Stimulated activated naive CD8-positive, alpha-beta T cell treated with anti-CD3 and anti-CD28 coated beads, Interleukin-15, Interleukin-2, amounts not matched to agents 100 ng/mL and 50 ng/mL, for 24 hours (primary cell): ENCODE measurements around the gene PLCG2.

Experiments
- H3K27ac Mint-ChIP-seq: one replicate; pipeline ENCODE4 v1.8.0; 2021; ENCODE audit warnings: mild to moderate bottlenecking, mixed read lengths
- H3K27me3 Mint-ChIP-seq: one replicate; pipeline ENCODE4 v1.8.0; 2021; ENCODE audit warnings: mixed read lengths
- H3K36me3 Mint-ChIP-seq: one replicate; pipeline ENCODE4 v1.8.0; 2021; ENCODE audit warnings: low read depth, mixed read lengths
- H3K4me1 Mint-ChIP-seq: one replicate; pipeline ENCODE4 v1.8.0; 2021; ENCODE audit warnings: low read depth, mixed read lengths
- H3K4me3 Mint-ChIP-seq: one replicate; pipeline ENCODE4 v1.8.0; 2021; ENCODE audit warnings: mild to moderate bottlenecking, mixed read lengths
- H3K9me3 Mint-ChIP-seq: one replicate; pipeline ENCODE4 v1.8.0; 2021; ENCODE audit warnings: mixed read lengths

Gene PLCG2

DNA sequence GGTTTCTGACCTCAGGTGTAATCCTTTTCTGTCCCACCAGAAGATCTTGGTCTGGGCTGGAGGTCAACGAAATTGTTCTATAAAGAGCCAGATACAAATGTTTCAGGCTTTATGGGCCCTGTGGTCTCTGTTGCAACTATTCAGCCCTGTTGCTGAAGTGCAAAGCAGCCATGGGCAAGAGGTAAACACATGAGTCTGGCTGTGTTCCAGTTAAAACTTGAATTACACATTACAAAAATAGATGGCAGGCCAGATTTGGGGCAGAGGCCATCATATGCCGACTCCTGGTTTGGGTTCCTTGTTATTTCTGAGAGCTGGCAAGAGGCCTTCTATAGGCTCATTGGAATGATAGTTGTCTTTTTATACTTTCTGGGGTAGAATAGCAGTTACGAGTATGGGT, 117.8 kb downstream of the PLCG2 start:
- Mint-ChIP-seq H3K9me3 (no peaks in the 10 kb centered on the region), H3K27ac (no peak overlapping the region), H3K4me3 (no peak overlapping the region), H3K4me1 (no peaks in the 10 kb centered on the region), H3K36me3 (peaks cover 8% of the 10 kb centered on the region), H3K27me3 (no peaks in the 10 kb centered on the region)

GRCh38 chr16:81899601-81900000, 120.5 kb downstream of the PLCG2 start:
- H3K9me3 Mint-ChIP-seq, result no peaks in the 10 kb centered on the region
- H3K27me3 Mint-ChIP-seq, result no peaks in the 10 kb centered on the region
- no peaks in the 10 kb centered on the region for H3K4me1 Mint-ChIP-seq
- H3K4me3 Mint-ChIP-seq, result no peak overlapping the region
- no peak overlapping the region for H3K27ac Mint-ChIP-seq
- H3K36me3 Mint-ChIP-seq, result peaks cover 15% of the 10 kb centered on the region

DNA sequence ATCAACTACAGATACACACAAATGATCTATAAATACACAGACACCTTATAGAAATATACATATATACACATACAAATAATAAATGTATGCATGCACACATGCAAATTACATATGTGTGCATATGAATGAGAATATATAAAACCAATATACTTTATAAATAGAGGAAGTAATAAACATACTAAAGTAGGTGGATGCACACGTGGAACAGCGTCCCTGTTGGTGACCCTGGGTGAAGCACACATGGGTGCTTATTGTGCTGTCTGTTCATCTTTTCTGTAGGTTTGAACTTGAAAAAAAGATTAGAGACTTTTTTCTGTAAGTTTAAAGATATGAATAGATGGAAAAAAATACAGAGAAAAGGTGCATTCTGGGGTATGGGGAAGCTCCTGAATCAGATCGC, 120.9 kb downstream of the PLCG2 start:
- no peaks in the 10 kb centered on the region for H3K4me1 Mint-ChIP-seq
- no peak overlapping the region for H3K4me3 Mint-ChIP-seq
- H3K27ac Mint-ChIP-seq, result no peak overlapping the region
- peaks cover 12% of the 10 kb centered on the region for H3K36me3 Mint-ChIP-seq
- no peaks in the 10 kb centered on the region for H3K9me3 Mint-ChIP-seq
- no peaks in the 10 kb centered on the region for H3K27me3 Mint-ChIP-seq

DNA sequence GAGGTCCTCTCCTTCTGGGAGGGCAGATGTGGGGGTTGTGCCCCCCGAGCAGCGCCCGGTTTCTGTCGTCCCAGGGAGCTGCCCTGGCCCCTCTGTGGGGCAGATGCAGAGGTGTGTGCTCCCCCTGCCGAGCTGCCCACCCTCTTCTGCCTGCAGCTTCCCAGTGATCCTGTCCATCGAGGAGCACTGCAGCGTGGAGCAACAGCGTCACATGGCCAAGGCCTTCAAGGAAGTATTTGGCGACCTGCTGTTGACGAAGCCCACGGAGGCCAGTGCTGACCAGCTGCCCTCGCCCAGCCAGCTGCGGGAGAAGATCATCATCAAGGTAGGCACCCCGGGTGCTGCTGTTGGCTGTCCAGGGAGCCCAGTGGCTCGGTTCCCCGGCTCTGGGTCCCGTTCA, 121.4 kb downstream of the PLCG2 start:
- Mint-ChIP-seq H3K27ac (no peak overlapping the region), H3K4me1 (no peaks in the 10 kb centered on the region), H3K36me3 (peaks cover 10% of the 10 kb centered on the region), H3K4me3 (no peak overlapping the region), H3K27me3 (no peaks in the 10 kb centered on the region), H3K9me3 (no peaks in the 10 kb centered on the region)

DNA sequence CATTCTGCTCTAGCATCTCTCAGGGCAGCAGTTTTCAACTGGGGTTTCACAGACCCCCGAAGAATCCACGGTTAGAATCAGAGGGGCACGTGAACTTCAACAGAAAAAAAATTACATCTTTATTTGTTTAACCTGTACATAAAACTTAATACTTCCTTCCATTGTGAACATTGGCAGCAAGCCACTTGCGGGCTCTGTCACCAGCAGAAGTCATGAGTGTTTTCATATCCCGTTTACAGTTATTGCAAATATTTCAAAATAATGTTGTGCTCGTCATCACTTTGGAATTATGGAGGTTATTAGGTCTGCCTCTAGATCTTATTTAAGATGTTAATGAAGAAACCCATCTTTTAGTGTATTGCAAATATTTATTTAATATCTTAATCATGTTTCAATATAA, 122.4 kb downstream of the PLCG2 start:
- Mint-ChIP-seq H3K4me3 (no peak overlapping the region), H3K36me3 (peaks cover 10% of the 10 kb centered on the region), H3K4me1 (no peaks in the 10 kb centered on the region), H3K27me3 (no peaks in the 10 kb centered on the region), H3K27ac (no peak overlapping the region), H3K9me3 (no peaks in the 10 kb centered on the region)

- no peaks in the 10 kb centered on the region for H3K27me3 Mint-ChIP-seq
- H3K4me1 Mint-ChIP-seq, result no peaks in the 10 kb centered on the region
- peaks cover 10% of the 10 kb centered on the region for H3K36me3 Mint-ChIP-seq
- H3K9me3 Mint-ChIP-seq, result no peaks in the 10 kb centered on the region
- H3K27ac Mint-ChIP-seq, result no peak overlapping the region
- no peak overlapping the region for H3K4me3 Mint-ChIP-seq
These were observed 122.9 kb downstream of the PLCG2 start for GRCh38 chr16:81902025-81902424.

DNA sequence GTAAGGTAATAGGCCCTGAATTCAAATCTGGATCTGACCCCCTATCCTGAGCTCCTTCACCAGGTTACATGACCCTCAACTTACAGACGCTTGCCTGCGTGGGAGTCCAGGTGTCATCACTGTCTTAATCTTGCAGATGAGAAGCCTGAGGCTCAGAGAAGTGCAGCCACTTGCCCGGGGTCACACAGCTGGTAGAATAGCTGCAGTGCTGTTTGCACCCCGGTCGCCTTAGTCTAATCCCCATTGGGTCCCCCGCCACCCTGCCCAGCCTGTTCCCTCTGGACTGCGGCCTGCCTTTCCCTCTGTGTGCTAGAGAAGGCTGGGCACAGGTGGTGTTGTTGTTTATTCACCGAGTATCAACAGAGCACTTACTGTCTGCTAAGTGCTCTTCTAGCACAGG, 125.2 kb downstream of the PLCG2 start:
- Mint-ChIP-seq H3K4me3 (no peak overlapping the region), H3K27ac (no peak overlapping the region), H3K9me3 (no peaks in the 10 kb centered on the region), H3K4me1 (no peaks in the 10 kb centered on the region), H3K27me3 (no peaks in the 10 kb centered on the region), H3K36me3 (peaks cover 10% of the 10 kb centered on the region)

DNA sequence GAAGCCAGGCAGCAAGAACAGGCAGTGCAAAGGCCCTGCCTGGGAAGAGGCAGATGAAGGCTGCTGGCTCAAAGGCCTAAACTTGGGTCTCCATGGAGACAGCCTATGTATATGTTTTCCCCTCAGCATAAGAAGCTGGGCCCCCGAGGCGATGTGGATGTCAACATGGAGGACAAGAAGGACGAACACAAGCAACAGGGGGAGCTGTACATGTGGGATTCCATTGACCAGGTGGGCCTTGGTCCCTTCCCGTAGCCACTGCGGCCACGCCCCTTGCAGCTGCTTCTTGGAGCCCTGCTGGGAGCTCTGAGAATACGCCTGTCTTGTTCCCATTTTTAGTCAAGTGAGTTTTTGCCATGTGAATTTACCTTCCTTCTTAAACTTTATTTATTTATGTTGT, 126.2 kb downstream of the PLCG2 start:
- no peaks in the 10 kb centered on the region for H3K27me3 Mint-ChIP-seq
- no peak overlapping the region for H3K4me3 Mint-ChIP-seq
- no peaks in the 10 kb centered on the region for H3K4me1 Mint-ChIP-seq
- peaks cover 10% of the 10 kb centered on the region for H3K36me3 Mint-ChIP-seq
- H3K27ac Mint-ChIP-seq, result no peak overlapping the region
- H3K9me3 Mint-ChIP-seq, result no peaks in the 10 kb centered on the region

- no peaks in the 10 kb centered on the region for H3K27me3 Mint-ChIP-seq
- H3K4me1 Mint-ChIP-seq, result no peaks in the 10 kb centered on the region
- no peaks in the 10 kb centered on the region for H3K9me3 Mint-ChIP-seq
- no peak overlapping the region for H3K4me3 Mint-ChIP-seq
- no peak overlapping the region for H3K27ac Mint-ChIP-seq
- peaks cover 7% of the 10 kb centered on the region for H3K36me3 Mint-ChIP-seq
These were observed 128.6 kb downstream of the PLCG2 start for GRCh38 chr16:81907681-81908080.

- Mint-ChIP-seq H3K4me3 (no peak overlapping the region), H3K9me3 (no peaks in the 10 kb centered on the region), H3K27me3 (no peaks in the 10 kb centered on the region), H3K4me1 (no peaks in the 10 kb centered on the region), H3K36me3 (peaks cover 3% of the 10 kb centered on the region), H3K27ac (no peak overlapping the region)
These were observed 129.6 kb downstream of the PLCG2 start for GRCh38 chr16:81908466-81909262.

- Mint-ChIP-seq H3K4me3 (no peak overlapping the region), H3K27ac (no peak overlapping the region), H3K9me3 (no peaks in the 10 kb centered on the region), H3K36me3 (no peaks in the 10 kb centered on the region), H3K27me3 (no peaks in the 10 kb centered on the region), H3K4me1 (no peaks in the 10 kb centered on the region)
These were observed 131.3 kb downstream of the PLCG2 start for GRCh38 chr16:81910366-81910885.

- Mint-ChIP-seq H3K27me3 (no peaks in the 10 kb centered on the region), H3K4me3 (no peak overlapping the region), H3K4me1 (no peaks in the 10 kb centered on the region), H3K9me3 (no peaks in the 10 kb centered on the region), H3K27ac (no peak overlapping the region), H3K36me3 (no peaks in the 10 kb centered on the region)
These were observed 133.3 kb downstream of the PLCG2 start for GRCh38 chr16:81912395-81912794.

GRCh38 chr16:81913222-81913621, 134.1 kb downstream of the PLCG2 start:
- H3K4me3 Mint-ChIP-seq, result no peak overlapping the region
- H3K9me3 Mint-ChIP-seq, result no peaks in the 10 kb centered on the region
- H3K27me3 Mint-ChIP-seq, result no peaks in the 10 kb centered on the region
- H3K36me3 Mint-ChIP-seq, result no peaks in the 10 kb centered on the region
- H3K4me1 Mint-ChIP-seq, result no peaks in the 10 kb centered on the region
- no peak overlapping the region for H3K27ac Mint-ChIP-seq

- Mint-ChIP-seq H3K4me1 (no peaks in the 10 kb centered on the region), H3K4me3 (no peak overlapping the region), H3K27ac (no peak overlapping the region), H3K36me3 (no peaks in the 10 kb centered on the region), H3K27me3 (no peaks in the 10 kb centered on the region), H3K9me3 (no peaks in the 10 kb centered on the region)
These were observed 138.3 kb downstream of the PLCG2 start for GRCh38 chr16:81917375-81917774.

DNA sequence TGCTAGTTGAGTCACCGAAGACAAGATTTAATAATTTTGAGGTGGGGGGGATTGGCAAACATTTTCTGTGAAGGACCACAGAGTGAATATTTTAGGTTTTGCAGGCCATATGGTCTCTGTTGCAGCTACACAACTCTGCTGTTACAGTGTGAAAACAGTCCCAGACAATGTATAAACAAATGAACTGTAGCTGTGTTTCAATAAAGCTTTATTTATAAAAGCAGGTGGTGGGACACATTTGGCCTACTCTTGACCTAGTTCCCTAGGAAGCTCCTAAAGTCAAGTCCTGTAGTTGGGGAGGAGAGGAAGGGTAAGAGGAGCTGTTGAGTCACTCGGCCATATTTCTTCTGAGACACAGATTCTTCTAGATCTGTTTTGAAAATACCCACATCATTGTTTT, 139.8 kb downstream of the PLCG2 start:
- H3K27ac Mint-ChIP-seq, result no peak overlapping the region
- no peaks in the 10 kb centered on the region for H3K27me3 Mint-ChIP-seq
- no peaks in the 10 kb centered on the region for H3K36me3 Mint-ChIP-seq
- H3K4me1 Mint-ChIP-seq, result no peaks in the 10 kb centered on the region
- no peaks in the 10 kb centered on the region for H3K9me3 Mint-ChIP-seq
- H3K4me3 Mint-ChIP-seq, result no peak overlapping the region

GRCh38 chr16:81920498-81920897, 141.4 kb downstream of the PLCG2 start:
- no peaks in the 10 kb centered on the region for H3K27me3 Mint-ChIP-seq
- H3K4me1 Mint-ChIP-seq, result no peaks in the 10 kb centered on the region
- no peak overlapping the region for H3K27ac Mint-ChIP-seq
- H3K36me3 Mint-ChIP-seq, result no peaks in the 10 kb centered on the region
- H3K4me3 Mint-ChIP-seq, result no peak overlapping the region
- no peaks in the 10 kb centered on the region for H3K9me3 Mint-ChIP-seq
